Smooth muscle cell (in vitro differentiated cells): Measurements from ENCODE around the gene SVBP. TPM values are rescaled to one million over a fixed set of nuclear protein-coding genes. Genes with fewer than 3 reads are reported as not detected.
A peak's percentile ranks its signal among the peaks of the same experiment; 100 is the strongest.

ENCODE experiments used
- DNase-seq: peaks from one replicate; lab custom pipeline; 2025; ENCODE audit not compliant: unreplicated experiment; lab: John Stamatoyannopoulos, UW
- H2AFZ ChIP-seq: fragments of 200-600 bp; sonication (generic); 2 replicates; pipeline ENCODE4 v1.6.0; 2016; ENCODE audit warnings: antibody characterized with exemption, low read depth, mild to moderate bottlenecking
- H3F3A ChIP-seq: fragments of 200-600 bp; sonication (generic); 2 replicates; pipeline ENCODE4 v1.6.0; 2017; ENCODE audit warnings: antibody characterized with exemption, low read depth
- H3K27ac ChIP-seq: fragments of 200-600 bp; sonication (generic); 2 replicates; pipeline ENCODE4 v1.5.1; 2016; ENCODE audit warnings: low read depth, mild to moderate bottlenecking
- H3K27me3 ChIP-seq: fragments of 200-600 bp; sonication (generic); 2 replicates; pipeline ENCODE4 v1.6.1; 2016; ENCODE audit warnings: low read depth, mild to moderate bottlenecking
- H3K36me3 ChIP-seq: fragments of 200-600 bp; sonication (generic); 2 replicates; pipeline ENCODE4 v1.5.1; 2016; ENCODE audit warnings: low read depth
- H3K4me1 ChIP-seq: fragments of 200-600 bp; sonication (generic); 2 replicates; pipeline ENCODE4 v1.5.1; 2016; ENCODE audit warnings: low read depth
- H3K4me2 ChIP-seq: fragments of 200-600 bp; sonication (generic); 2 replicates; pipeline ENCODE4 v1.6.0; 2016; ENCODE audit warnings: mild to moderate bottlenecking
- H3K4me3 ChIP-seq: fragments of 200-600 bp; sonication (generic); 2 replicates; pipeline ENCODE4 v1.5.1; 2016; ENCODE audit warnings: mild to moderate bottlenecking
- H3K79me2 ChIP-seq: fragments of 200-600 bp; sonication (generic); 2 replicates; pipeline ENCODE4 v1.6.0; 2016; ENCODE audit warnings: low read depth, mild to moderate bottlenecking
- H3K9ac ChIP-seq: fragments of 200-600 bp; sonication (generic); 2 replicates; pipeline ENCODE4 v1.6.0; 2016; ENCODE audit warnings: low read depth
- H3K9me3 ChIP-seq: fragments of 200-600 bp; sonication (generic); replicated peaks from 2 replicates; pipeline ENCODE4 v1.5.1; 2016; ENCODE audit warnings: low read depth
- H4K20me1 ChIP-seq: fragments of 200-600 bp; sonication (generic); 2 replicates; pipeline ENCODE4 v1.6.0; 2016; ENCODE audit warnings: low read depth
- WGBS: methylation state at CpG from one replicate; pipeline ENCODE4 v1.1.7; 2016; ENCODE audit warnings: low lambda C conversion rate; 5-methylcytosine and 5-hydroxymethylcytosine counted together
- polyA plus RNA-seq: library from polyadenylated mRNA; unstranded; fragments of >200 nt; fragmentation: Nextera tagmentation; extraction: Ambion mirVana; gene quantifications from 2 replicates; pipeline ENCODE4 v1.2.1, GENCODE V29; 2016
- total RNA-seq: library from RNA; depleted of rRNA; stranded (reverse); fragments of >200 nt; gene quantifications from 2 replicates; pipeline ENCODE4 v1.2.3, GENCODE V29; 2014
- TF ChIP-seq, protein P1 (sequence below): fragments of 200-600 bp; sonication (generic); IDR thresholded peaks from 2 replicates; pipeline ENCODE4 v1.5.1; 2017; ENCODE audit warnings: borderline replicate concordance, mild to moderate bottlenecking, antibody characterized with exemption; ENCODE audit not compliant: insufficient read depth, poor library complexity, severe bottlenecking

SVBP gene
- total and polyA plus RNA-seq, 2 experiments from 2014 or later: 31.5 to 32.5 TPM

DNA sequence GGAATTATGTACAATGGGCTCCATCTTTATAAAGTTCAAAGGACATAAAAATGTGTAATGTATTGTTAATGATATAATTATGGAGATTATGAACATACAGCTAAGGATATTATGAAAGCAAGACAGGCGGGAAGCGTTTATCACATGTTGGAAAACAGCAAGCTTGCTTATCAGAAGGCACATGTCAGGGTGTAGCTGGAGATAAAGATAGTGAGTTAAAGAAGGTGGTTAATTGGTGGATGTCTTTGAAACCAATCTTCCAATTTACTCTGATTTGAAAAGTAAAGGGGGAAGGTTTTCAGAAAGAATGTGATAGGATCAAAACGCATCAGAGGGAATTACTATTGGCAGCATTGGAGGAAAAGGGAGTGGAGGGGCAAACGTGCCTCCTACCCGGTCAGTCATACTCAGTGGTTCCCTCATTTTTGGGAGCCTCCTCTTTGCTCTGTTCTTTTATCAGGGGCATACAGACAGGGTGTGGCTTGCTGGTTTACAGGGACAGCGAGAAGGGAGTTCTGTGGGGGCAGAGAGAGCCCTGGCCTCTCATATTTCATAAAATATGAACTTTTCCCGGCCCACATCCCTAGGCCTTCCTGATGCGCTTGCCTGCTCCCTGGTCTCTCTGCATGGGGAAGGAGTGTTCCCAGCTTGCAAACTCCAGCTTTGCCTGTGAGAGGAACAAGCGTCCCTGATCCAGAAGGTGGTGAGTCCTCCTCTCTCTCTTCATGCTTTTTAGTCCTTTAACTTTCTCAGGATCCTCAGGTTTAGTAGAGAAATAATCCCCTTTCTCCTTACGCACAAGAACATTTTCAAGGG lies 8.0 kb upstream of the SVBP start:
- DNase-seq: no peak
- no peaks in the 10 kb centered on the region for H3K36me3 ChIP-seq
- no peaks in the 10 kb centered on the region for H3K9me3 ChIP-seq
- H3K27me3 ChIP-seq: no peaks in the 10 kb centered on the region
- H4K20me1 ChIP-seq: no peaks in the 10 kb centered on the region
- H3K4me1 ChIP-seq: no peaks in the 10 kb centered on the region
- no peak overlapping the region for H3K27ac ChIP-seq
- no peak overlapping the region for H3K4me2 ChIP-seq
- H2AFZ ChIP-seq: no peak overlapping the region
- no peaks in the 10 kb centered on the region for H3K79me2 ChIP-seq
- no peaks in the 10 kb centered on the region for H3F3A ChIP-seq
- TF ChIP-seq, protein P1, sequence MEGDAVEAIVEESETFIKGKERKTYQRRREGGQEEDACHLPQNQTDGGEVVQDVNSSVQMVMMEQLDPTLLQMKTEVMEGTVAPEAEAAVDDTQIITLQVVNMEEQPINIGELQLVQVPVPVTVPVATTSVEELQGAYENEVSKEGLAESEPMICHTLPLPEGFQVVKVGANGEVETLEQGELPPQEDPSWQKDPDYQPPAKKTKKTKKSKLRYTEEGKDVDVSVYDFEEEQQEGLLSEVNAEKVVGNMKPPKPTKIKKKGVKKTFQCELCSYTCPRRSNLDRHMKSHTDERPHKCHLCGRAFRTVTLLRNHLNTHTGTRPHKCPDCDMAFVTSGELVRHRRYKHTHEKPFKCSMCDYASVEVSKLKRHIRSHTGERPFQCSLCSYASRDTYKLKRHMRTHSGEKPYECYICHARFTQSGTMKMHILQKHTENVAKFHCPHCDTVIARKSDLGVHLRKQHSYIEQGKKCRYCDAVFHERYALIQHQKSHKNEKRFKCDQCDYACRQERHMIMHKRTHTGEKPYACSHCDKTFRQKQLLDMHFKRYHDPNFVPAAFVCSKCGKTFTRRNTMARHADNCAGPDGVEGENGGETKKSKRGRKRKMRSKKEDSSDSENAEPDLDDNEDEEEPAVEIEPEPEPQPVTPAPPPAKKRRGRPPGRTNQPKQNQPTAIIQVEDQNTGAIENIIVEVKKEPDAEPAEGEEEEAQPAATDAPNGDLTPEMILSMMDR: no peak
- 82% methylated on average over 10 of the region's 10 CpGs for WGBS
- H3K4me3 ChIP-seq: no peak overlapping the region
- H3K9ac ChIP-seq: no peak overlapping the region

DNA sequence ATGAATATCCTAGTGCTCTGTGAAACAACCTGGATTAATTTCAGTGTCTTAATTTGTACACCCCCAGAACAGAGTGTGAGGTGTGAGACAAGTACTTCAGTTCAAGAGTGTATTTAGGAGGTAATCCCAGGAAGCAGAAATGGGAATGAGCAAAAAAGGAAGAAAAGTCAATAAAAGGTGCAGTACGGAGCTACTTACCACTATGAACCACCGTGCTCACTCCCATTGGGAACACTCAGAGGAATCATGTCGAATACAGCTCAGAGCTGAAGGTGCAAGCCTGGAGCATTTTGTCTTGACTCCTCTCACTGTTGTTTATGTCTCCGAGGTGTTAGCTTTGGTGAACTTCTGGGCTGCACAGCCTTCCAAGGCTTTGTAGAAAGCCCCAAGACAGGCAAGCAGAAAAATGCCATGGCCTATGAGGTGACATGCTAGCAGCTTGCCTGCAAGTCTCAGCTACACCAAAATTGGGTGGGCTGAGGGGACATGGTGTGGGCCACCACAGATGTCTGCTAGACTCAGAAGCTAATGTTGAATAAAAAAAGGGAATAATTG lies 7.4 kb upstream of the SVBP start:
- Histone ChIP-seq H4K20me1 (no peaks in the 10 kb centered on the region), H3K4me3 (no peak overlapping the region), H2AFZ (no peak overlapping the region), H3K36me3 (no peaks in the 10 kb centered on the region), H3K9me3 (no peaks in the 10 kb centered on the region), H3K4me1 (no peaks in the 10 kb centered on the region), H3K27me3 (no peaks in the 10 kb centered on the region), H3K9ac (no peak overlapping the region), H3K27ac (no peak overlapping the region), H3K79me2 (no peaks in the 10 kb centered on the region), H3F3A (no peaks in the 10 kb centered on the region), H3K4me2 (no peak overlapping the region)
- WGBS: 92% methylated on average over 4 of the region's 4 CpGs
- DNase-seq: no peak
- TF ChIP-seq, protein P1: no peak

DNA sequence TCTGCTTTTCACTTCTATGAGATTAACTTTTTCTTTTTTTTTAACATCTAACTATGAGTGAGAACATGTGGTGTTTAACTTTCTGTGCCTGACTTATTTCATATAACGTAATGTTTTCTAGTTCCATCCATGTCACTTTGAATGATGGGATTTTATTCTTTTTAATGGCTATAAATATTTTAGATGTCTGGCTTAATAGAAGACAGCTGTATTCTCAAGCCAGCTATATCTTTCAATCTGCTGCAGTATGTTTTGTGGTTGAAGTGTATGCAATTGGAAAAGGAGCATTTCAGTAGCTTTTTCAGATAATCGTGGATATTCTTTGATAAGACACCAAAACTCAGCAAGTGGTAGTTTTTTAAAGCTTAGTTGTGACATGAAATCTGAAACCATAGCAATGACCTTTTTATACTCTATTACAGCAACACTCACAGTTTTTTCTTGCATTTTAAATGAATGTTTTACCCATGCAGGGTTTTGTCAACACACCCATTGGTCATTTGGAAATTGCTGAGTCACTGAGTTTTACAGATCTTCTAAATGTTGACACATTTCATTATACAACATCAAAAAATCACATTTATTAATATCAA lies 5.7 kb upstream of the SVBP start:
- TF ChIP-seq, protein P1: no peak
- no peak for DNase-seq

More for the DNA sequence above, 5.7 kb upstream of the SVBP start:
- Histone ChIP-seq H3K4me1 (no peaks in the 10 kb centered on the region), H3K36me3 (no peaks in the 10 kb centered on the region), H3K79me2 (no peaks in the 10 kb centered on the region), H3K9me3 (no peaks in the 10 kb centered on the region), H3K27ac (no peak overlapping the region), H3K4me2 (peak overlapping the region; percentile 12), H3K9ac (no peak overlapping the region), H2AFZ (no peak overlapping the region), H3K27me3 (no peaks in the 10 kb centered on the region), H3F3A (no peaks in the 10 kb centered on the region), H4K20me1 (no peaks in the 10 kb centered on the region), H3K4me3 (no peak overlapping the region)
- WGBS: 39% methylated on average over 2 of the region's 2 CpGs
